TTC549 (cell line): ENCODE results near the gene PSENEN.

Experiments
- FAIRE-seq: peaks from 2 replicates; lab custom pipeline; 2012; peaks lifted over from hg19 to GRCh38; lab: Jason Lieb, UNC

Gene PSENEN

GRCh38 chr19:35734273-35734672 is 11.2 kb upstream of the PSENEN start:
- no peak for FAIRE-seq

GRCh38 chr19:35734889-35735288 is 10.6 kb upstream of the PSENEN start:
- no peak for FAIRE-seq

GRCh38 chr19:35736913-35737886 is 8.3 kb upstream of the PSENEN start:
- FAIRE-seq: no peak

- FAIRE-seq: no peak
These were observed 7.2 kb upstream of the PSENEN start for GRCh38 chr19:35738021-35738886.

GRCh38 chr19:35738887-35739229 is 6.6 kb upstream of the PSENEN start:
- FAIRE-seq: no peak

- FAIRE-seq: no peak
These were observed 6.0 kb upstream of the PSENEN start for GRCh38 chr19:35739275-35740107.

- no peak for FAIRE-seq
These were observed 5.4 kb upstream of the PSENEN start for GRCh38 chr19:35740108-35740422.

- FAIRE-seq: peak; percentile 56
These were observed 4.8 kb upstream of the PSENEN start for GRCh38 chr19:35740423-35741202.

- FAIRE-seq: no peak
These were observed 4.3 kb upstream of the PSENEN start for GRCh38 chr19:35741203-35741515.

- no peak for FAIRE-seq
These were observed 3.2 kb upstream of the PSENEN start, which contains the start of gene IGFLR1 for GRCh38 chr19:35742121-35742724. IGFLR1 (minus strand) TSS chr19:35742452; CDS start chr19:35741180, 1,272 bp downstream.

- no peak for FAIRE-seq
These were observed 1.6 kb upstream of the PSENEN start for GRCh38 chr19:35743640-35744429.

- FAIRE-seq: peak; percentile 56
These were observed 772 bp upstream of the PSENEN start for GRCh38 chr19:35744430-35745327.

- no peak for FAIRE-seq
These were observed 624 bp downstream of the PSENEN start for GRCh38 chr19:35746087-35746462.

- FAIRE-seq: no peak
These were observed 1.1 kb downstream of the PSENEN start for GRCh38 chr19:35746531-35746930.

- FAIRE-seq: peak; percentile 97
These were observed 2.9 kb downstream of the PSENEN start, which contains the start of gene LIN37 for GRCh38 chr19:35748106-35749020. LIN37 (plus strand) TSS chr19:35748576; CDS start chr19:35748725, 149 bp downstream.

- no peak for FAIRE-seq
These were observed 4.7 kb downstream of the PSENEN start for GRCh38 chr19:35750167-35750566.

GRCh38 chr19:35751839-35752745 is 6.6 kb downstream of the PSENEN start:
- FAIRE-seq: no peak
